Measurements from ENCODE around the gene ATXN7L1.

GRCh38 chr7:105860793-105861192 lies 15.6 kb downstream of the ATXN7L1 start:
- TF ChIP-seq YY1 (IDR thresholded peaks at IDR 0.05; ENCODE audit: low read depth, low read length) (no peak), EZH2 (IDR thresholded peaks at IDR 0.05; ENCODE audit: low read depth, low read length, severe bottlenecking) (no peak), RNF2 (IDR thresholded peaks at IDR 0.05; ENCODE audit: borderline replicate concordance, low read depth, low read length, missing control alignments, poor library complexity, severe bottlenecking) (no peak), RAD21 (IDR thresholded peaks at IDR 0.05 in 1 of 2, conservative IDR thresholded peaks at IDR 0.05 in 1 of 2; ENCODE audit: low read depth in 2 of 2, low read length in 2 of 2) (no peak), NRF1 (IDR thresholded peaks at IDR 0.05; ENCODE audit: low read depth, low read length) (no peak), CTCF (IDR thresholded peaks at IDR 0.05; ENCODE audit: control extremely low read depth in 1 of 3, insufficient read depth in 1 of 3, low read depth in 1 of 3, low read length in 3 of 3) (no peak)

Measured in H1 (cell line).